H1 (cell line): Measurements from ENCODE around the gene CTNND2. TPM values are rescaled to one million over a fixed set of nuclear protein-coding genes. Genes with fewer than 3 reads are reported as not detected.

Experiments used
- CTCF ChIA-PET: fragments of 300-600 bp; sonication (Branson Sonifier 250); formaldehyde crosslinking; loops from one replicate; lab custom pipeline; 2021; ENCODE audit not compliant: partially characterized antibody; lab: Charles Lee
- POLR2A ChIA-PET: fragments of 300-600 bp; sonication (Branson Sonifier 250); formaldehyde crosslinking; loops from one replicate; lab custom pipeline; 2021; ENCODE audit warnings: inconsistent platforms; ENCODE audit not compliant: partially characterized antibody; lab: Charles Lee
- DNase-seq, 2 experiments: peaks; one replicate each; pipeline versions ENCODE4 v3.0.0 to v3.0.0-alpha.2; 2010 to 2022; ENCODE audit warnings: low spot score in 2 of 2, low read depth in 1 of 2, mixed read lengths in 1 of 2
- FAIRE-seq: peaks from 2 replicates; lab custom pipeline; 2011; peaks lifted over from hg19 to GRCh38; lab: Jason Lieb, UNC
- H2AFZ ChIP-seq: 2 replicates; pipeline ENCODE4 v1.8.1; 2012; ENCODE audit warnings: low read length, inconsistent platforms
- H2AK5ac ChIP-seq: 2 replicates; pipeline ENCODE4 v1.6.1; 2013; ENCODE audit warnings: low read depth, low read length
- H2BK120ac ChIP-seq: replicated peaks from 2 replicates; pipeline ENCODE3; 2013; ENCODE audit warnings: low read depth, low read length, inconsistent platforms
- H2BK12ac ChIP-seq: 2 replicates; pipeline ENCODE4 v1.6.1; 2013; ENCODE audit warnings: low read depth, low read length
- H2BK15ac ChIP-seq: 2 replicates; pipeline ENCODE4 v1.6.1; 2013; ENCODE audit warnings: low read length
- H2BK20ac ChIP-seq: 2 replicates; pipeline ENCODE4 v1.6.1; 2013; ENCODE audit warnings: low read length
- H2BK5ac ChIP-seq: 2 replicates; pipeline ENCODE4 v1.6.1; 2013; ENCODE audit warnings: low read depth, low read length
- H3K14ac ChIP-seq: 2 replicates; pipeline ENCODE4 v1.6.1; 2013; ENCODE audit warnings: inconsistent platforms; ENCODE audit not compliant: insufficient read length
- H3K18ac ChIP-seq: 2 replicates; pipeline ENCODE4 v1.6.1; 2013; ENCODE audit warnings: low read length; ENCODE audit errors: extremely low read depth
- H3K23ac ChIP-seq: 2 replicates; pipeline ENCODE4 v1.6.1; 2013; ENCODE audit warnings: inconsistent platforms; ENCODE audit not compliant: insufficient read length
- H3K23me2 ChIP-seq: 2 replicates; pipeline ENCODE4 v1.6.1; 2013; ENCODE audit warnings: low read depth, low read length
- H3K27ac ChIP-seq: 2 replicates; pipeline ENCODE4 v1.6.1; 2011; ENCODE audit warnings: low read depth, low read length, inconsistent platforms
- H3K27me3 ChIP-seq, 4 experiments: replicated peaks in 1 of 4; 1 replicate in 1 of 4; 2 replicates in 3 of 4; pipeline versions ENCODE4 v1.6.1 to v1.8.1; 2011 to 2013; ENCODE audit warnings: low read length in 3 of 4, mild to moderate bottlenecking in 3 of 4, inconsistent platforms in 2 of 4, mixed read lengths in 2 of 4, moderate library complexity in 1 of 4; ENCODE audit not compliant: control insufficient read depth in 3 of 4, insufficient read depth in 3 of 4; ENCODE audit errors: extremely low read depth in 1 of 4
- H3K36me3 ChIP-seq, 4 experiments: 2 replicates each; pipeline versions ENCODE4 v1.6.1 to v1.8.1; 2011 to 2013; ENCODE audit warnings: mild to moderate bottlenecking in 4 of 4, low read length in 3 of 4, moderate library complexity in 2 of 4, control low read depth in 1 of 4, inconsistent platforms in 1 of 4; ENCODE audit not compliant: insufficient read depth in 4 of 4, control insufficient read depth in 2 of 4
- H3K4ac ChIP-seq: replicated peaks from 2 replicates; pipeline ENCODE3; 2013; ENCODE audit warnings: low read length, low read depth, mixed read lengths, inconsistent platforms; ENCODE audit not compliant: insufficient read length
- H3K4me1 ChIP-seq, 4 experiments: replicated peaks in 1 of 4; 1 replicate in 1 of 4; 2 replicates in 3 of 4; pipeline versions ENCODE4 v1.6.1 to v1.8.1; 2011 to 2013; ENCODE audit warnings: low read length in 3 of 4, inconsistent platforms in 2 of 4, mixed read lengths in 1 of 4; ENCODE audit not compliant: insufficient read depth in 4 of 4, control insufficient read depth in 3 of 4
- H3K4me2 ChIP-seq, 2 experiments: 2 replicates each; pipeline versions ENCODE4 v1.6.1 to v1.8.1; 2011 to 2013; ENCODE audit warnings: low read depth in 2 of 2, low read length in 2 of 2, control low read depth in 1 of 2, inconsistent platforms in 1 of 2, mild to moderate bottlenecking in 1 of 2; ENCODE audit not compliant: insufficient read depth in 1 of 2
- H3K4me3 ChIP-seq, 4 experiments: fragments of 200-600, 300-600 bp in 1 of 4; sonication (generic), shearing (Covaris generic), sonication (Bioruptor Twin) in 1 of 4; 2 replicates each; pipeline versions ENCODE4 v1.5.1 to v1.8.1; 2011 to 2016; ENCODE audit warnings: low read length in 4 of 4, low read depth in 3 of 4, control low read depth in 2 of 4, inconsistent platforms in 2 of 4, mild to moderate bottlenecking in 2 of 4, mixed read lengths in 1 of 4, moderate library complexity in 1 of 4; ENCODE audit not compliant: insufficient read depth in 2 of 4; ENCODE audit errors: extremely low read depth in 1 of 4
- H3K56ac ChIP-seq: replicated peaks from 2 replicates; pipeline ENCODE3; 2013; ENCODE audit warnings: low read depth, mild to moderate bottlenecking, mixed read lengths, low read length, inconsistent platforms; ENCODE audit not compliant: insufficient read length
- H3K79me1 ChIP-seq: 2 replicates; pipeline ENCODE4 v1.6.1; 2013; ENCODE audit warnings: low read depth, low read length, control low read depth
- H3K79me2 ChIP-seq, 2 experiments: 2 replicates each; pipeline versions ENCODE4 v1.6.1 to v1.8.1; 2012 to 2013; ENCODE audit warnings: low read length in 2 of 2, mild to moderate bottlenecking in 2 of 2, inconsistent platforms in 1 of 2; ENCODE audit not compliant: insufficient read depth in 2 of 2, control insufficient read depth in 1 of 2
- H3K9ac ChIP-seq, 4 experiments: replicated peaks in 1 of 4; 1 replicate in 1 of 4; 2 replicates in 3 of 4; pipeline versions ENCODE4 v1.6.1 to v1.8.1; 2011 to 2013; ENCODE audit warnings: low read depth in 3 of 4, low read length in 3 of 4, control low read depth in 2 of 4, mild to moderate bottlenecking in 2 of 4, moderate library complexity in 2 of 4, inconsistent platforms in 1 of 4; ENCODE audit errors: extremely low read depth in 1 of 4
- H3K9me3 ChIP-seq, 2 experiments: 2 replicates each; pipeline versions ENCODE4 v1.6.1 to v1.8.1; 2012 to 2013; ENCODE audit warnings: mild to moderate bottlenecking in 2 of 2, moderate library complexity in 2 of 2, control low read depth in 1 of 2, inconsistent platforms in 1 of 2, low read depth in 1 of 2, low read length in 1 of 2, mixed read lengths in 1 of 2; ENCODE audit not compliant: insufficient read depth in 2 of 2
- H4K20me1 ChIP-seq, 2 experiments: replicated peaks in 1 of 2; 2 replicates each; pipeline versions ENCODE3 to v1.8.1; 2011 to 2013; ENCODE audit warnings: inconsistent platforms in 2 of 2, low read length in 2 of 2, mild to moderate bottlenecking in 1 of 2; ENCODE audit not compliant: insufficient read depth in 2 of 2, control insufficient read depth in 1 of 2
- H4K5ac ChIP-seq: 2 replicates; pipeline ENCODE4 v1.6.1; 2013; ENCODE audit warnings: low read length, low read depth, mixed read lengths, inconsistent platforms; ENCODE audit not compliant: insufficient read length
- H4K8ac ChIP-seq: 2 replicates; pipeline ENCODE4 v1.8.0; 2013; ENCODE audit warnings: mild to moderate bottlenecking, moderate library complexity, low read length, inconsistent platforms; ENCODE audit not compliant: insufficient read depth; ENCODE audit errors: extremely low read depth
- H4K91ac ChIP-seq: replicated peaks from 2 replicates; pipeline ENCODE3; 2013; ENCODE audit warnings: low read length, mixed read lengths, inconsistent platforms; ENCODE audit not compliant: insufficient read length
- ATF2 ChIP-seq: IDR thresholded peaks from 2 replicates; pipeline ENCODE4 v1.6.1; 2012; ENCODE audit warnings: low read length, inconsistent platforms
- CREB1 ChIP-seq: IDR thresholded peaks from 2 replicates; pipeline ENCODE4 v1.6.1; 2012; ENCODE audit warnings: inconsistent platforms
- EZH2 ChIP-seq: fragments of 200-600 bp; sonication (generic); IDR thresholded peaks from 2 replicates; pipeline ENCODE4 v1.7.1; 2012; ENCODE audit warnings: low read depth, mild to moderate bottlenecking, moderate library complexity, low read length, inconsistent platforms; ENCODE audit not compliant: severe bottlenecking
- FOSL1 ChIP-seq: IDR thresholded peaks from 2 replicates; pipeline ENCODE4 v1.6.1; 2011; ENCODE audit warnings: mild to moderate bottlenecking, low read depth, low read length, moderate library complexity; ENCODE audit not compliant: insufficient read depth
- JUN ChIP-seq: IDR thresholded peaks from 2 replicates; pipeline ENCODE4 v1.6.1; 2011; ENCODE audit warnings: low read depth, mild to moderate bottlenecking, improper control_type of control experiment, low read length
- JUND ChIP-seq: IDR thresholded peaks from 2 replicates; pipeline ENCODE4 v1.6.1; 2011; ENCODE audit warnings: mild to moderate bottlenecking, improper control_type of control experiment, low read length
- WGBS, 2 experiments: shearing (Covaris generic) in 1 of 2; methylation state at CpG; one replicate each; pipeline versions ENCODE4 v1.1.6 to v1.1.7; 2013 to 2015; ENCODE audit warnings: low lambda C conversion rate in 2 of 2, mixed read lengths in 2 of 2, inconsistent platforms in 1 of 2, low coverage in 1 of 2, missing lambda C conversion rate in 1 of 2; ENCODE audit not compliant: insufficient replicate concordance in 2 of 2, insufficient coverage in 1 of 2, insufficient read length in 1 of 2; ENCODE audit errors: extremely low coverage in 1 of 2, missing lambda C conversion rate in 1 of 2; 5-methylcytosine and 5-hydroxymethylcytosine counted together
- polyA plus RNA-seq, 7 experiments: library from polyadenylated mRNA; depleted of rRNA in 3 of 7; stranded (reverse) in 5 of 7; unstranded in 2 of 7; fragments of >200 nt in 5 of 7; fragments of 200-250 nt in 2 of 7; gene quantifications; 1 replicate in 5 of 7; 2 replicates in 1 of 7; 4 replicates in 1 of 7; pipeline versions ENCODE4 v1.2.1 to v1.2.3, GENCODE V29; 2011 to 2013; ENCODE audit warnings: missing spikeins in 2 of 7, mixed read lengths in 2 of 7
- total RNA-seq: library from RNA; stranded (reverse); fragmentation: NEBNext Ultra II Directional; extraction: Animal tissue kit (Norgen Biotek cat#: 25700); gene quantifications from 2 replicates; pipeline ENCODE4 v1.2.1, GENCODE V29; 2021

CTNND2 gene
- total and polyA plus RNA-seq, 2 of the 8 experiments (the other 6 are each of a cell fraction or from before 2014, with no cell fraction given): 7.4 to 14.2 TPM

GRCh38 chr5:11302663-11303062 lies 601.6 kb downstream of the CTNND2 start:
- H3K9me3 ChIP-seq: no peaks in the 10 kb centered on the region; a peak in 1 of 4 replicates
- H2AK5ac ChIP-seq: no peak overlapping the region
- TF ChIP-seq FOSL1 (no peak), ATF2 (no peak), CREB1 (no peak), JUN (no peak), JUND (no peak), EZH2 (no peak)
- H2AFZ ChIP-seq: no peak overlapping the region
- no peak overlapping the region for H3K23ac ChIP-seq
- no peaks in the 10 kb centered on the region for H4K20me1 ChIP-seq
- no peak overlapping the region for H3K4ac ChIP-seq
- FAIRE-seq: no peak
- H3K23me2 ChIP-seq: no peaks in the 10 kb centered on the region
- no peak overlapping the region for H3K4me2 ChIP-seq
- no peak overlapping the region for H2BK20ac ChIP-seq
- WGBS, 2 experiments: 76% methylated on average over 2 of the region's 2 CpGs; no CpG with 5 or more reads in 1 of the 2 experiments
- no peak overlapping the region for H3K4me3 ChIP-seq
- H2BK12ac ChIP-seq: no peak overlapping the region
- DNase-seq: no peak
- H2BK120ac ChIP-seq: no peak overlapping the region
- H2BK5ac ChIP-seq: no peak overlapping the region
- H3K4me1 ChIP-seq: 0 out of 7 replicates have a peak, but pooled peaks cover 0 to 2% (median 0%) of the 10 kb centered on the region in 4 experiments
- H2BK15ac ChIP-seq: no peak overlapping the region
- no peak overlapping the region for H3K56ac ChIP-seq
- no peaks in the 10 kb centered on the region for H3K79me1 ChIP-seq
- H3K79me2 ChIP-seq: no peaks in the 10 kb centered on the region
- no peaks in the 10 kb centered on the region for H3K27me3 ChIP-seq
- H3K14ac ChIP-seq: no peak overlapping the region
- H4K91ac ChIP-seq: no peak overlapping the region
- no peak overlapping the region for H3K9ac ChIP-seq
- POLR2A ChIA-PET: no interaction called here
- H4K5ac ChIP-seq: no peak overlapping the region
- no peak overlapping the region for H3K27ac ChIP-seq
- no peak overlapping the region for H4K8ac ChIP-seq
- H3K36me3 ChIP-seq: no peaks in the 10 kb centered on the region
- CTCF ChIA-PET: interaction anchor here (1.4 kb wide), 1 partner anchor 13 kb away, joined by 4 read pairs; no protein-coding TSS in a partner anchor
- H3K18ac ChIP-seq: no peak overlapping the region
